Measurements from ENCODE around the gene GET4. TPM values are rescaled to one million over a fixed set of nuclear protein-coding genes. Genes with fewer than 3 reads are reported as not detected.
"Not testable (repeated sequence)": the region's sequence is repeated elsewhere in the genome, so short reads cannot be mapped to it uniquely, and the experiment has no call there.

The GET4 gene
- total RNA-seq, 1 donor from 2014 or later, result 43.4 TPM

DNA sequence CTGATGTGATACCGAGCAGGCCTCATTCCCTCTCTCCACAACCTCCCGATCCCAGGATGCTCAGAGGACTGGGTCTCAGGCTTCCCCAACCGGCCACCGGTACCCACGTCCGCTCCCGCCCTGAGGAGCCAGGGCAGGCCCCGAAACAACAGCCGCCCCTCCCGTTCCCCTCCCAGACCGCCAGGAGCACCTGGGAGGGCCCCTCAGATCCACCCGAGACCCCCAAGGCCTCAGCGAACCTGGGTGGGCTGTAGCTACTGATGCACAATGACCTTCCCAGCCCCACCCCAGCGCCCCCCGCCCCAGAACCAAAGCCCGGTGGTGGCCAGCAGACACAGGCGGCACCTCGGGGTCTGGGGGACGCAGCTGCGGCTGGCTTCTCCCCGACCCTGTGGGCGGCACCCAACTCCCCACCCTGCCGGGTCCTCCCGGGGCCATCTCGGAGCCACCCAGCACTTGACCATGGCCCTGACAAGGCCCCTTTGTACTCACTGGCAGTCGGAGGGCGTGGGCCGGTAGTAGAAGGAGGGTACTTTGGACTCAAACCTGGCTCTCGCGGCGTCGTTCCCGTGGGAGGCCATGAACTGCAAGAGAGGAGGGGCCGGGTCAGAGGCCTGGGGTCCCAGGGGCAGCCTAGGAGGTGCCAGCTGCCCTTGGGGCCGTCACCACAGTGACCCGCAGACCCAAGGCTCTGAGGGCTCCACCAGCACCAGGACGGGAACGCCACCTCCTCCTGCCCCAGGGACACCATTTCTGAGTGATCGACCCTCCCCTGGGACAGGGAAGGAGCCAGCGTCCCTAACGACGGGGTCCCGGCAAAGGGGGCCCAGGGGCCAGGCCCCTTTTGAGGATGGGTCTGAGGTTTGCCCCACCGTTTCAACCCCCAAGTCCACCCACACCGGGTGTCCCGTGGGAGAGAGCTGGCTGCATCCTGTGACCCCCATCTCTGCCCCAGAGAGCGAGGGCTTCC is 50.0 kb downstream of the GET4 start:
- DNase-seq (ENCODE audit: low spot score), result peak; percentile 41

DNA sequence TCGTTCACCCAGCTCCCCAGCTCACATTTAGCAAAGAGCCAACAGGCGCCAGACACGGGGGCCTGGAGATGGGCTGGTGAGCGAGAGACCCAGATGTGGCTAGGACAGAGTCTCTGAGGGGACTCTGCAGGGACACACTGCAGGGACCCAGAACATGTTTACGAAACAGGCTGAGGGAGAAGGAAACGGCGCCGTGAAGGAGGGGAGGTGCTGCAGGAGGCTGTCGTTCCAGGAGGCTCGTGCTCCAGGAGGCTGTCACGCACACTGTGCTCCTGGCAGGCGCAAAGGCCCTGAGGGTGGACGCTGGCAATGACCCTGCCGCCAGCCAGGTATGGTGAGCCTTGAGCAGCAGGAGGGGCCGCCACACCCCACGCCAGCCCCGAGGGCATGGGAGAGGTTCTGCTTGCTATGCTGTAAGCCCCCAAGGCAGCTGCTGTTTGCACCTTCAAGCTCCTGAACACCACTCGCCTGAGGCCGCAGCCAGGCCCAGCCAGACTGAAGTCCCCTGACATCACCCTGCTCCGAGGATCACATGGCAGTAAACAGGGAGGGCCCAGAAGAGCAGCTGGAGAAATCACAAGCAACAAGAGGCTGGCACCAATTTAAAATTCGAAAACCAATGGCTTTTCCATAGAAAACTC is 50.8 kb downstream of the GET4 start:
- peak; percentile 41 for DNase-seq (ENCODE audit: low spot score)

DNA sequence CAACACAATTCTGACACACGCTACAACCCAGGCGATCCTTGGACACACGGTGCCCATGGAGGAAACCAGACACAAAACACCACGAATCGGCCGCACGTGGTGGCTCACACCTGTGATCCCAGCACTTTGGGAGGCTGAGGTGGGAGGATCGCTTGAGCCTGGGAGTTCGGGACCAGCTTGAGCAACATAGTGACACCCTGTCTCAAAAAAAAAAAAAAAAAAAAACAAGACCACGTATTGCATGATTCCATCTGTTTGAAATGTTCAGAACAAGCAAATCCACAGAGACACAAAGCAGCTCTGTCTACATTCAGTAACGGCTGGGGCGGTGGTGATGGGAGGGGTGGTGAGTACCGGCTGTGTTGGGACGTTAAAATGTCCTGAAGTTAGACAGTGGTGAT is 53.0 kb downstream of the GET4 start:
- DNase-seq (ENCODE audit: low spot score), result peak; percentile 29

DNA sequence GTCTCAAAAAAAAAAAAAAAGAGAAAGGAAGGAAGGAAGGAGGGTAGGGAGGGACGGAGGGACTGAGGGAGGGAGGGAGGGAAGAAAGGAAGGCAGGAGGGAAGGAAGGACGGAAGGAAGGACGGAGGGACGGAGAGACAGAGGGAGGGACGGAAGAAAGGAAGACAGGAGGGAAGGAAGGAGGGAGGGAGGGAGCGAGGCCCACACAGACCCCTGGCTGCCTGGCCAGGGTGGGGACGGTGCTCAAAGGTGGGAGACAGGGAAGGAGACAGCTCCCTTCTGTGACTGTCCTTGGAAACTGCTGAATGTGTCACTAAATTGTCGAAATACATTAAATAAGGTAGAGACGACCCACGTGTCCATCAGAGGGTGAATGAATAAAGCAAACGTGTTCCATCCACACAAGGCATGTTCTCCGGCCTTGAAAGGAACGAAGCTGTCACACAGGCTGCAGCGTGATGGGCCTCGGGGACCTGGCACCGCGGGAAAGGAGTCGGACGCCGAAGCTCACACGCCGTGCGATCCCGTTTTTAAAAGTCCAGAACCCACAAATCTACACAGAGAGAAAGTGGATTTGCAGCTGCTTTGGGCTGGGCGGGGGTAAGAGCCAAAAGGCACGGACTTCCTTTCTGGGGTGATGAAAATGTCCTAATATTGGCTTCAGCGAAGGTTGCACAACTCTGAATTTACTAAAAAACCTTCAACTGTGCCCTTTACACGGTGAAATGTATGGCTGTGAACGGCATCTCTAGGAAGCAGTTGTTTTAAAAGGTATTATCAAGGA is 54.8 kb downstream of the GET4 start:
- DNase-seq (ENCODE audit: low spot score), result no peak

DNA sequence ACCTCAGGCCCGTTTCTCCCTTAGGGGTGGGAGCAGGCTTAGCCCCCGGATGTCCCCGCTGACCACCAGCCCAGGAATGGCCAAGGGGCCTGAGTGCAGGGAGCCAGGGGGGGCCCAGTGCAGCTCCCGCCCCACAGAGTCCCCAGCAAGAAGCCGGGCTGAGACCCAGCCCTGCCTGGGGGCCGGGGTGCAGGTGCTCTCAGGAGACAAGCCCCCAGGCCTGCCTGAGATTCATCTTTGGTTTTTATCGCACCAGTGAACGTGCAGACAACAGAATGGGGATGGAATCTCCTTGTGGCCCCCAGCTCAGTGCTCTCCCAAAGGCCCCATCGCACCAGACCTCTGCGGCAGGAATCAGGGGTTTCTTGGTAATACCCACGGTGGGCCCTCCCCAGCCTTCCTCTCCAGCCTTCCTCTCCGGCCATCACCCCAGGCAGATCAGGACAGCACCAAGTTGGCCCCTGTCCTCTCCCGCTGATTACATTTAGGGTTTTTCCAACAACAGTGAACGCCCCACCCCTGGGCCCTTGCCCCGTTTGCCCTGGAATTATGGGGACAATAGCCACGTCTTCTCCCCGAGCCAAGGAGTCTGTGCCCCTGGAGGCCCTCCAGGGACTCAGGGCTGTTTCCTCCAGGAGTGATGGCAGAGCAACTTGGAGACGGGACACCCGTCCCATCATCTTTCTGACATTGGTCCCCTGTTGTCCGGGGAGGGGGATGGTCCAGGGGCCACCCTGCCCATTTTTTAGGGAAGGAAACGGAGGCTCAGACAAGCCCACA is 55.7 kb downstream of the GET4 start:
- no peak for DNase-seq (ENCODE audit: low spot score)

GRCh38 chr7:932651-932975 is 56.3 kb downstream of the GET4 start:
- DNase-seq (ENCODE audit: low spot score), result no peak

DNA sequence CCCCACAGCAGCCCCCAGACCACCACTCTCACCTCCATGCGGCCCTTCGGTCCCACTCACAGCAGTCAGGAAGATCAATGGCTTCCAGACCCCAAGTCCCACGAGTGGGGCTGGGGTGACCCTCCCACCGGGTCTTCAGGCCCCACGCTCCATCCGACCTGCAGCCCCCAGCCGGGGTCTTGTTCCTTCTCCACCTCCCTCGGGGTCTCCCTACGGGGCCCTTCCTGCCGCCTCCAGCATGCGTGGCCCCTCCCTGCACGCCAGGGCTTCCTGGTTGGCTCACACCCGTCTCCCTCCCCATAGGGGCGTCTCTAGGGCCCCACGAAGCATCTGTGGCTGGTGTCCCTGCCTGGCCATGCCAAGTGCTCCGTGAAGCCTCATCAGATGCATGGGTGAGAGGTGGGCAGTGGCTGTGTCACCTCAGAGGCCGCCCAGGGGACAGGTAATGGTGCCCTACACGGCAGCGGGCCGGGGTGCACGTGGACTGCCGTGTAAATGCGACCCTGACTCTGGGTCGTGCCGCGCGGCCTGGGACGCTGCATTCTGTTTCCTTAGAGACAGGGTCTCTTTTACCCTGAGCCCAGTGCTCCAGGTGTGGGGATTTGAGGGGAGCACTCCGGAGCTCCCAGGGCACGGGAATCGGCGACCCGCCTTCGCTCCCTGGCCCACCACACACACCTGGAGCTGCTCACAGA is 58.3 kb downstream of the GET4 start:
- DNase-seq (ENCODE audit: low spot score), result no peak

- no peak for DNase-seq (ENCODE audit: low spot score)
Measured at GRCh38 chr7:935164-935873, 59.0 kb downstream of the GET4 start.

GRCh38 chr7:935874-936385 is 59.6 kb downstream of the GET4 start:
- no peak for DNase-seq (ENCODE audit: low spot score)

GRCh38 chr7:936386-937054 is 60.2 kb downstream of the GET4 start:
- DNase-seq (ENCODE audit: low spot score), result no peak

GRCh38 chr7:937856-938484 is 61.6 kb downstream of the GET4 start:
- DNase-seq (ENCODE audit: low spot score), result no peak

DNA sequence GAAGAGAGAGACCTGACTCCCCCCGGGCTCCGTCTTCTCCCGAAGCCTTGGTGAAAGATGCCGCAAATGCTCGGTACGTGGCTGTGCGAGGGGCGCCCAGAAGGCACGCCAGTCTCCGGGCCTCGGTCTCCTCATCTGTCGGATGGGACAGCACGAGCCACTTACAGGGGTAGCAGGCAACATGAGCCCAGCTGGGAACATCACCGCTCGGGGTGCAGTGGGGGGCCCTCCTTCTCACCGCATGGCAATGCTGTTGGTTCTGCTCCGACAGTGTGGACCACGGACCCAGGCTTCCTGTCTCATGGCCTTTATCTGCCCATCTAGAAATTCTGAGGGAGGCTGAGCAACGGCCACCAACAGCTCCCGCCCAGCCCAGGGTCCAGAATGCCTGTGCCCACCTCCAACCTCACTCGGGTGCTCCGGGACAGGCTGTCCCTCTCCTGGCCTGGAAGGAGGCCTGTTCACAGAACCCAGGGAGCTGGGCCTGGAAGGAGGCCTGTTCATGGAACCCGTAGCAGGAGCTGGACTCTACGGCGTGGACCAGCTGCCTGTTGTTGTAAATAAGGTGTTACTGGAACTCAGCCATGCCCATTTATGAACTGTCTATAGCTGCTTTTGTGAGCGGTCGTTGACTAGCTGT is 62.3 kb downstream of the GET4 start:
- no peak for DNase-seq (ENCODE audit: low spot score)

GRCh38 chr7:939843-940242 is 63.5 kb downstream of the GET4 start:
- DNase-seq (ENCODE audit: low spot score), result no peak

- no peak for DNase-seq (ENCODE audit: low spot score)
Measured at GRCh38 chr7:940599-941408, 64.5 kb downstream of the GET4 start.

- not testable (repeated sequence) for DNase-seq (ENCODE audit: low spot score)
Measured at GRCh38 chr7:943793-944192, 67.4 kb downstream of the GET4 start.

- no peak for DNase-seq (ENCODE audit: low spot score)
Measured at GRCh38 chr7:944744-945143, 68.4 kb downstream of the GET4 start.

- no peak for DNase-seq (ENCODE audit: low spot score)
Measured at GRCh38 chr7:945147-945555, 68.8 kb downstream of the GET4 start.
